Measurements from ENCODE around the gene PAX5. TPM values are rescaled to one million over a fixed set of nuclear protein-coding genes. Genes with fewer than 3 reads are reported as not detected.

Gene PAX5
- total and polyA plus RNA-seq, 2 experiments from 2014 or later = not detected

- in situ Hi-C loops (cut with MboI) = no loop called here
- Histone ChIP-seq H3K9me3 (ENCODE audit: low read depth) (no peaks in the 10 kb centered on the region), H4K20me1 (ENCODE audit: insufficient read depth) (no peaks in the 10 kb centered on the region), H3K79me2 (ENCODE audit: insufficient read depth) (no peaks in the 10 kb centered on the region), H3K4me1 (ENCODE audit: insufficient read depth) (no peaks in the 10 kb centered on the region), H3K27ac (no peak overlapping the region), H2AFZ (no peak overlapping the region), H3F3A (ENCODE audit: insufficient read depth) (no peaks in the 10 kb centered on the region), H3K9ac (no peak overlapping the region), H3K27me3 (replicated peaks; ENCODE audit: insufficient read depth) (peaks cover 37% of the 10 kb centered on the region), H3K4me3 (no peak overlapping the region), H3K9me2 (ENCODE audit: insufficient read depth) (no peaks in the 10 kb centered on the region), H3K36me3 (ENCODE audit: low read depth) (no peaks in the 10 kb centered on the region), H3K4me2 (ENCODE audit: unreplicated experiment) (no peak overlapping the region)
- no peak for DNase-seq
- TF ChIP-seq EZH2 (IDR thresholded peaks at IDR 0.05; ENCODE audit: insufficient read depth, poor library complexity, severe bottlenecking) (no peak), EZH2phosphoT487 (IDR thresholded peaks at IDR 0.05; ENCODE audit: insufficient read depth, low read depth) (no peak)
- 56% methylated on average over 10 of the region's 10 CpGs for WGBS, 2 experiments (ENCODE audit: low coverage in 1 of 2, low lambda C conversion rate in 2 of 2, missing lambda C conversion rate in 2 of 2)
Observed at GRCh38 chr9:36813154-36813553, 220.9 kb downstream of the PAX5 start.

GRCh38 chr9:36812556-36812955 is 221.5 kb downstream of the PAX5 start:
- Histone ChIP-seq H3K27me3 (replicated peaks; ENCODE audit: insufficient read depth) (peaks cover 31% of the 10 kb centered on the region; the same call in 1 of the 2 replicates), H3K9ac (no peak overlapping the region), H2AFZ (no peak overlapping the region), H3K27ac (no peak overlapping the region), H3F3A (ENCODE audit: insufficient read depth) (no peaks in the 10 kb centered on the region), H4K20me1 (ENCODE audit: insufficient read depth) (no peaks in the 10 kb centered on the region), H3K4me1 (ENCODE audit: insufficient read depth) (no peaks in the 10 kb centered on the region), H3K4me3 (no peak overlapping the region), H3K4me2 (ENCODE audit: unreplicated experiment) (no peak overlapping the region), H3K36me3 (ENCODE audit: low read depth) (no peaks in the 10 kb centered on the region), H3K79me2 (ENCODE audit: insufficient read depth) (no peaks in the 10 kb centered on the region), H3K9me3 (ENCODE audit: low read depth) (no peaks in the 10 kb centered on the region), H3K9me2 (ENCODE audit: insufficient read depth) (no peaks in the 10 kb centered on the region)
- no peak for TF ChIP-seq EZH2 (IDR thresholded peaks at IDR 0.05; ENCODE audit: insufficient read depth, poor library complexity, severe bottlenecking)
- TF ChIP-seq EZH2phosphoT487 (IDR thresholded peaks at IDR 0.05; ENCODE audit: insufficient read depth, low read depth) = no peak
- in situ Hi-C loops (cut with MboI) = no loop called here
- no peak for DNase-seq

DNA sequence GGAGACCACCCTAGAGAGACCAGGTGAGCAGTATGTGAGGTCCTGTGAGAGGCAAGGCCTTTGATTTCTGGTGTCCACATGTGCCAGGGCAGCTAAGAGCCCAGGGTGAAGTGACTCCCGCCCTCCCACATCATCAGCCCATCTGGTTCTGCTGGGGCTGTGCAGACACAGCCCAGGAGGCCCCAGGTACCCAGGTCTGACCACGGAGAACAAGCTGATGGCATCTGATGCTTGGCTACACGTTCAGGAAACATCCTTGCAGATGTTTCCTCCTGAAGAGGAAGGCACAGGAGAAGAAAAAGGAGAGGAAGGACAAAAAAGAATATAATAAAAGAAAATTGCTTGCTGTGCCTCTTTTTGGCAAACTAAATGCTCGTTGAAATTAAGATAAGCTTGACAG is 225.8 kb downstream of the PAX5 start:
- TF ChIP-seq EZH2 (IDR thresholded peaks at IDR 0.05; ENCODE audit: insufficient read depth, poor library complexity, severe bottlenecking) (no peak), EZH2phosphoT487 (IDR thresholded peaks at IDR 0.05; ENCODE audit: insufficient read depth, low read depth) (no peak)
- no peak overlapping the region for H2AFZ ChIP-seq
- H3K9ac ChIP-seq = no peak overlapping the region
- H3K4me2 ChIP-seq (ENCODE audit: unreplicated experiment) = no peak overlapping the region
- H3K36me3 ChIP-seq (ENCODE audit: low read depth) = no peaks in the 10 kb centered on the region
- no peak overlapping the region for H3K4me3 ChIP-seq
- no peak for DNase-seq
- H4K20me1 ChIP-seq (ENCODE audit: insufficient read depth) = no peaks in the 10 kb centered on the region
- no peak overlapping the region for H3K27ac ChIP-seq
- H3K79me2 ChIP-seq (ENCODE audit: insufficient read depth) = no peaks in the 10 kb centered on the region
- H3F3A ChIP-seq (ENCODE audit: insufficient read depth) = no peaks in the 10 kb centered on the region
- no peaks in the 10 kb centered on the region for H3K9me2 ChIP-seq (ENCODE audit: insufficient read depth)
- 13 to 14% methylated on average over 4 of the region's 4 CpGs for WGBS, 2 experiments (ENCODE audit: low coverage in 1 of 2, low lambda C conversion rate in 2 of 2, missing lambda C conversion rate in 2 of 2)
- H3K27me3 ChIP-seq (replicated peaks; ENCODE audit: insufficient read depth) = peaks cover 39% of the 10 kb centered on the region
- in situ Hi-C loops (cut with MboI) = no loop called here
- H3K4me1 ChIP-seq (ENCODE audit: insufficient read depth) = no peaks in the 10 kb centered on the region
- no peaks in the 10 kb centered on the region for H3K9me3 ChIP-seq (ENCODE audit: low read depth)

DNA sequence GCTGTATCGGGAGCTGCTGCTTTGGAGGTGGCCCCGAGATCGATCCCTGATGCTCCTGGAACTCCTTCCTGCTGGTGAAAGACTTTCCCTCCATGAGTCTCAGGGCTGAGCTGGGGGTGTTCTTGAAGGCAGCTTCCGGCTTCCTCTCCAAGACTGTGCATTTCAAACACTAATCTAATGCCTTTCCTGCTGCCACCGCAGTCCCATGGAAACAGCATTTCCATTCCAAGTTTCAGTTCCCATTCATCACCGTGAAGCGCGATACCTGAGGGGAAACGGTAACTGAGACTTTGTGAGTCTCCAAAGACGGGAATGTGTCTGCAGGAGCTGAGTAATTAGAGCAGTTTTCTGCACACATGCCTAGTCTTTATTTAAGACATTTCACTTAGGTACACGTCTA is 230.1 kb downstream of the PAX5 start:
- no peak overlapping the region for H3K4me3 ChIP-seq
- H3K36me3 ChIP-seq (ENCODE audit: low read depth) = no peaks in the 10 kb centered on the region
- no peak overlapping the region for H3K4me2 ChIP-seq (ENCODE audit: unreplicated experiment)
- no peaks in the 10 kb centered on the region for H3F3A ChIP-seq (ENCODE audit: insufficient read depth)
- no peaks in the 10 kb centered on the region for H3K4me1 ChIP-seq (ENCODE audit: insufficient read depth)
- peaks cover 21% of the 10 kb centered on the region for H3K27me3 ChIP-seq (replicated peaks; ENCODE audit: insufficient read depth)
- no peak for DNase-seq
- 39% methylated on average over 11 of the region's 11 CpGs for WGBS, 2 experiments (ENCODE audit: low coverage in 1 of 2, low lambda C conversion rate in 2 of 2, missing lambda C conversion rate in 2 of 2)
- H3K27ac ChIP-seq = no peak overlapping the region
- no peaks in the 10 kb centered on the region for H3K9me2 ChIP-seq (ENCODE audit: insufficient read depth)
- no peaks in the 10 kb centered on the region for H3K9me3 ChIP-seq (ENCODE audit: low read depth)
- no peak overlapping the region for H2AFZ ChIP-seq
- TF ChIP-seq EZH2phosphoT487 (IDR thresholded peaks at IDR 0.05; ENCODE audit: insufficient read depth, low read depth) (no peak), EZH2 (IDR thresholded peaks at IDR 0.05; ENCODE audit: insufficient read depth, poor library complexity, severe bottlenecking) (no peak)
- no peaks in the 10 kb centered on the region for H4K20me1 ChIP-seq (ENCODE audit: insufficient read depth)
- no peak overlapping the region for H3K9ac ChIP-seq
- in situ Hi-C loops (cut with MboI) = no loop called here
- H3K79me2 ChIP-seq (ENCODE audit: insufficient read depth) = no peaks in the 10 kb centered on the region
